IMR-90 (cell line): ENCODE data around the gene RPS15A. TPM values are rescaled to one million over a fixed set of nuclear protein-coding genes. Genes with fewer than 3 reads are reported as not detected.

Experiments used
- ATAC-seq: fragments of 200-7000 bp; cut with Tn5 transposase; 2 replicates; pipeline ENCODE4 v1.9.1; 2020; ENCODE audit warnings: low read depth, mild to moderate bottlenecking, moderate library complexity
- BruUV-seq: library from RNA; stranded (reverse); fragments of 400-500 nt; replicated peaks from 2 replicates; lab custom pipeline; 2021; lab: Mats Ljungman, UMichigan
- CTCF ChIA-PET: fragments of 300-600 bp; formaldehyde crosslinking; extraction: SDS; loops from one replicate; lab custom pipeline; 2021; ENCODE audit warnings: antibody characterized with exemption; lab: Yijun Ruan, JAX
- POLR2A ChIA-PET: fragments of 300-600 bp; sonication (Branson Sonifier 250); formaldehyde crosslinking; loops from one replicate; lab custom pipeline; 2022; ENCODE audit warnings: antibody characterized with exemption; ENCODE audit not compliant: unreplicated experiment; lab: Charles Lee
- DNase-seq: peaks from one replicate; pipeline ENCODE4 v3.0.0; 2013
- H2AFZ ChIP-seq: replicated peaks from 2 replicates; pipeline ENCODE3; 2013; ENCODE audit warnings: low read length, mild to moderate bottlenecking; ENCODE audit not compliant: poor library complexity
- H2AK5ac ChIP-seq: 2 replicates; pipeline ENCODE4 v1.6.1; 2013; ENCODE audit warnings: low read depth, low read length, inconsistent platforms
- H2AK9ac ChIP-seq: replicated peaks from 2 replicates; pipeline ENCODE3; 2013; ENCODE audit warnings: mild to moderate bottlenecking, low read depth, low read length, moderate library complexity; ENCODE audit not compliant: poor library complexity
- H2BK120ac ChIP-seq: 2 replicates; pipeline ENCODE4 v1.6.1; 2013; ENCODE audit warnings: low read depth, low read length, inconsistent platforms
- H2BK15ac ChIP-seq: 3 replicates; pipeline ENCODE4 v1.6.1; 2013; ENCODE audit warnings: low read depth, low read length, inconsistent platforms
- H2BK20ac ChIP-seq: 2 replicates; pipeline ENCODE4 v1.6.1; 2013; ENCODE audit warnings: low read depth, mild to moderate bottlenecking, inconsistent platforms, low read length, moderate library complexity
- H2BK5ac ChIP-seq: 2 replicates; pipeline ENCODE4 v1.6.1; 2013; ENCODE audit warnings: mild to moderate bottlenecking, low read depth, low read length, inconsistent platforms; ENCODE audit not compliant: poor library complexity, severe bottlenecking
- H3K14ac ChIP-seq: replicated peaks from 2 replicates; pipeline ENCODE4 v1.6.1; 2013; ENCODE audit warnings: low read depth, low read length, inconsistent platforms
- H3K18ac ChIP-seq: 2 replicates; pipeline ENCODE4 v1.6.1; 2013; ENCODE audit warnings: low read depth, low read length, control low read depth
- H3K23ac ChIP-seq: 2 replicates; pipeline ENCODE4 v1.6.1; 2013; ENCODE audit warnings: low read depth, low read length, inconsistent platforms
- H3K27ac ChIP-seq: 2 replicates; pipeline ENCODE4 v1.5.1; 2013; ENCODE audit warnings: mild to moderate bottlenecking, control low read depth, low read length; ENCODE audit not compliant: insufficient read depth
- H3K27me3 ChIP-seq: 2 replicates; pipeline ENCODE4 v1.6.1; 2013; ENCODE audit warnings: low read length; ENCODE audit not compliant: control insufficient read depth, insufficient read depth
- H3K36me3 ChIP-seq: 2 replicates; pipeline ENCODE4 v1.6.1; 2013; ENCODE audit warnings: low read length, mixed read lengths; ENCODE audit not compliant: control insufficient read depth, insufficient read depth
- H3K4ac ChIP-seq: 2 replicates; pipeline ENCODE4 v1.6.1; 2013; ENCODE audit warnings: low read depth, low read length, inconsistent platforms
- H3K4me1 ChIP-seq: 2 replicates; pipeline ENCODE4 v1.6.1; 2013; ENCODE audit warnings: low read length, mixed read lengths; ENCODE audit not compliant: control insufficient read depth, insufficient read depth
- H3K4me2 ChIP-seq: 2 replicates; pipeline ENCODE4 v1.6.1; 2013; ENCODE audit warnings: low read depth, mild to moderate bottlenecking, control low read depth, low read length, moderate library complexity
- H3K4me3 ChIP-seq: 2 replicates; pipeline ENCODE4 v1.5.1; 2013; ENCODE audit warnings: low read depth, mild to moderate bottlenecking, control low read depth, low read length, moderate library complexity; ENCODE audit not compliant: insufficient read depth
- H3K56ac ChIP-seq: 2 replicates; pipeline ENCODE4 v1.6.1; 2013; ENCODE audit warnings: low read length, inconsistent platforms; ENCODE audit not compliant: insufficient read depth; ENCODE audit errors: extremely low read depth
- H3K79me1 ChIP-seq, 2 experiments: 2 replicates each; pipeline ENCODE4 v1.6.1; 2013; ENCODE audit warnings: low read length in 2 of 2, inconsistent platforms in 1 of 2, low read depth in 1 of 2
- H3K9ac ChIP-seq: 2 replicates; pipeline ENCODE4 v1.6.1; 2013; ENCODE audit warnings: low read depth, low read length, control low read depth
- H3K9me1 ChIP-seq: 2 replicates; pipeline ENCODE4 v1.6.1; 2013; ENCODE audit warnings: low read length, inconsistent platforms; ENCODE audit not compliant: insufficient read depth
- H3K9me3 ChIP-seq: 2 replicates; pipeline ENCODE4 v1.6.1; 2013; ENCODE audit warnings: low read length; ENCODE audit not compliant: control insufficient read depth, insufficient read depth
- H4K20me1 ChIP-seq: 2 replicates; pipeline ENCODE4 v1.6.1; 2013; ENCODE audit warnings: low read length, inconsistent platforms; ENCODE audit not compliant: insufficient read depth
- H4K5ac ChIP-seq: 2 replicates; pipeline ENCODE4 v1.6.1; 2013; ENCODE audit warnings: mild to moderate bottlenecking, low read depth, low read length, control low read depth
- H4K8ac ChIP-seq, 2 experiments: 2 replicates each; pipeline ENCODE4 v1.6.1; 2013; ENCODE audit warnings: low read depth in 2 of 2, low read length in 2 of 2, control low read depth in 1 of 2, inconsistent platforms in 1 of 2
- H4K91ac ChIP-seq: 2 replicates; pipeline ENCODE4 v1.6.1; 2013; ENCODE audit warnings: low read depth, low read length, inconsistent platforms; ENCODE audit not compliant: insufficient read depth
- CHD1 ChIP-seq: IDR thresholded peaks from 2 replicates; pipeline ENCODE4 v1.6.1; 2012; ENCODE audit warnings: low read depth, low read length, improper control_type of control experiment
- FOS ChIP-seq: fragments of 150-350 bp; IDR thresholded peaks from 2 replicates; pipeline ENCODE4 v1.6.1; 2016; ENCODE audit warnings: low read depth, low read length
- RAD21 ChIP-seq: IDR thresholded peaks from 2 replicates; pipeline ENCODE4 v1.6.1; 2012; ENCODE audit warnings: low read length, improper control_type of control experiment
- RCOR1 ChIP-seq: IDR thresholded peaks from 2 replicates; pipeline ENCODE4 v1.6.1; 2012; ENCODE audit warnings: mild to moderate bottlenecking, low read length, improper control_type of control experiment; ENCODE audit not compliant: insufficient replicate concordance
- WGBS, 2 experiments: methylation state at CpG; one replicate each; pipeline versions ENCODE4 v1.1.5 to v1.1.7; 2013; ENCODE audit warnings: missing lambda C conversion rate in 2 of 2; ENCODE audit not compliant: insufficient read length in 1 of 2; ENCODE audit errors: extremely low coverage in 2 of 2; 5-methylcytosine and 5-hydroxymethylcytosine counted together
- dilution Hi-C: fragments of 300-500 bp; cut with HindIII; formaldehyde crosslinking; loops from one replicate; pipeline ENCODE4 v1.14.3; 2018; ENCODE audit warnings: low sequenced_read_pairs; ENCODE audit not compliant: unreplicated experiment
- in situ Hi-C: fragments of 300-500 bp; cut with MboI; formaldehyde crosslinking; loops from 3 replicates; pipeline ENCODE4 v1.14.3; 2019; ENCODE audit warnings: low sequenced_read_pairs, inconsistent platforms, mixed read lengths
- intact Hi-C: fragments of 100-400 bp; cut with micrococcal nuclease; formaldehyde crosslinking; loops from 2 replicates; pipeline ENCODE4 v1.10.0; 2022
- polyA plus RNA-seq, 3 experiments: library from polyadenylated mRNA; depleted of rRNA; stranded (reverse); fragments of >200 nt; gene quantifications; 2 replicates each; pipeline ENCODE4 v1.2.3, GENCODE V29; 2012; ENCODE audit warnings: low replicate concordance in 1 of 3
- total RNA-seq: library from RNA; depleted of rRNA; stranded (reverse); fragments of >200 nt; gene quantifications from 2 replicates; pipeline ENCODE4 v1.2.3, GENCODE V29; 2012
- TF ChIP-seq, protein P1 (sequence below): fragments of 150-350 bp; IDR thresholded peaks from 2 replicates; pipeline ENCODE4 v1.6.1; 2016; ENCODE audit warnings: low read depth, mild to moderate bottlenecking, low read length, moderate library complexity, borderline replicate concordance
- TF ChIP-seq, protein P2 (sequence below): conservative IDR thresholded peaks from 2 replicates; pipeline ENCODE4 v1.5.1; 2012; ENCODE audit warnings: mild to moderate bottlenecking, low read depth, low read length, improper control_type of control experiment

Gene RPS15A
- total and polyA plus RNA-seq, 2 of the 4 experiments (the other 2 are of a cell fraction) = 4,588 to 4,619 TPM

GRCh38 chr16:18804540-18804939 is 14.4 kb upstream of the RPS15A start:
- no peak overlapping the region for H3K56ac ChIP-seq
- H2BK20ac ChIP-seq = no peak overlapping the region
- in situ Hi-C loops = no loop called here
- H2BK5ac ChIP-seq = peak overlapping the region; percentile 71
- TF ChIP-seq, protein P1, sequence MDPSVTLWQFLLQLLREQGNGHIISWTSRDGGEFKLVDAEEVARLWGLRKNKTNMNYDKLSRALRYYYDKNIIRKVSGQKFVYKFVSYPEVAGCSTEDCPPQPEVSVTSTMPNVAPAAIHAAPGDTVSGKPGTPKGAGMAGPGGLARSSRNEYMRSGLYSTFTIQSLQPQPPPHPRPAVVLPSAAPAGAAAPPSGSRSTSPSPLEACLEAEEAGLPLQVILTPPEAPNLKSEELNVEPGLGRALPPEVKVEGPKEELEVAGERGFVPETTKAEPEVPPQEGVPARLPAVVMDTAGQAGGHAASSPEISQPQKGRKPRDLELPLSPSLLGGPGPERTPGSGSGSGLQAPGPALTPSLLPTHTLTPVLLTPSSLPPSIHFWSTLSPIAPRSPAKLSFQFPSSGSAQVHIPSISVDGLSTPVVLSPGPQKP = no peak
- TF ChIP-seq, protein P2, sequence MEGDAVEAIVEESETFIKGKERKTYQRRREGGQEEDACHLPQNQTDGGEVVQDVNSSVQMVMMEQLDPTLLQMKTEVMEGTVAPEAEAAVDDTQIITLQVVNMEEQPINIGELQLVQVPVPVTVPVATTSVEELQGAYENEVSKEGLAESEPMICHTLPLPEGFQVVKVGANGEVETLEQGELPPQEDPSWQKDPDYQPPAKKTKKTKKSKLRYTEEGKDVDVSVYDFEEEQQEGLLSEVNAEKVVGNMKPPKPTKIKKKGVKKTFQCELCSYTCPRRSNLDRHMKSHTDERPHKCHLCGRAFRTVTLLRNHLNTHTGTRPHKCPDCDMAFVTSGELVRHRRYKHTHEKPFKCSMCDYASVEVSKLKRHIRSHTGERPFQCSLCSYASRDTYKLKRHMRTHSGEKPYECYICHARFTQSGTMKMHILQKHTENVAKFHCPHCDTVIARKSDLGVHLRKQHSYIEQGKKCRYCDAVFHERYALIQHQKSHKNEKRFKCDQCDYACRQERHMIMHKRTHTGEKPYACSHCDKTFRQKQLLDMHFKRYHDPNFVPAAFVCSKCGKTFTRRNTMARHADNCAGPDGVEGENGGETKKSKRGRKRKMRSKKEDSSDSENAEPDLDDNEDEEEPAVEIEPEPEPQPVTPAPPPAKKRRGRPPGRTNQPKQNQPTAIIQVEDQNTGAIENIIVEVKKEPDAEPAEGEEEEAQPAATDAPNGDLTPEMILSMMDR = no peak
- TF ChIP-seq CHD1 (no peak), RAD21 (no peak), RCOR1 (no peak), FOS (no peak)
- DNase-seq (no peak), ATAC-seq (no peak)
- peak overlapping the region; percentile 25; the same call in 1 of the 2 replicates for H3K27ac ChIP-seq
- no peaks in the 10 kb centered on the region for H3K9me3 ChIP-seq
- H3K23ac ChIP-seq = no peak overlapping the region; the same call in 1 of the 2 replicates
- H4K20me1 ChIP-seq = peaks cover 16% of the 10 kb centered on the region; the same call in 1 of the 2 replicates
- H3K4me1 ChIP-seq = peaks cover 2% of the 10 kb centered on the region; the same call in 1 of the 2 replicates
- 0 out of 2 replicates have a peak, but pooled peaks cover 3% of the 10 kb centered on the region for H3K9me1 ChIP-seq
- H2BK120ac ChIP-seq = no peak overlapping the region
- no peak overlapping the region for H2AFZ ChIP-seq
- no peak overlapping the region for H4K5ac ChIP-seq
- peaks cover 11% of the 10 kb centered on the region for H3K36me3 ChIP-seq
- no peak overlapping the region for H3K4me2 ChIP-seq
- no peak overlapping the region for H3K4ac ChIP-seq
- no peak overlapping the region for H2AK9ac ChIP-seq
- H3K18ac ChIP-seq = no peak overlapping the region
- H4K8ac ChIP-seq = no peak overlapping the region
- BruUV-seq = no TSS peak
- no peaks in the 10 kb centered on the region for H3K27me3 ChIP-seq
- no peak overlapping the region for H2AK5ac ChIP-seq
- no peak overlapping the region for H3K4me3 ChIP-seq
- no peak overlapping the region for H3K9ac ChIP-seq
- ChIA-PET POLR2A (no interaction called here), CTCF (no interaction called here)
- H4K91ac ChIP-seq = no peak overlapping the region
- dilution Hi-C loops = no loop called here
- WGBS, 2 experiments = no CpG with 5 or more reads among the region's 3 CpGs
- peaks cover 3 to 14% of the 10 kb centered on the region in 2 experiments; a peak in 2 of 4 replicates for H3K79me1 ChIP-seq
- no peak overlapping the region for H2BK15ac ChIP-seq
- intact Hi-C loops = loop anchor here (10.0 kb wide), 1 partner anchor 260 kb away; the partner anchor contains the start of gene COQ7
- H3K14ac ChIP-seq = no peak overlapping the region
